SK-N-SH treated with all-trans-retinoic acid at 6 μM for 48 hours (cell line): ENCODE measurements around the gene MT1HL1.

Experiments
- ARNTL ChIP-seq: fragments of 450-650 bp; formaldehyde crosslinking; IDR thresholded peaks from 2 replicates; pipeline ENCODE4 v1.5.0; 2020; ENCODE audit warnings: low read depth, mild to moderate bottlenecking, moderate library complexity, borderline replicate concordance
- BACH2 ChIP-seq: fragments of 250-450 bp; sonication (Bioruptor Pico); IDR thresholded peaks from 2 replicates; pipeline ENCODE4 v1.9.0; 2021; ENCODE audit warnings: mild to moderate bottlenecking, borderline replicate concordance
- ZNF8 ChIP-seq: fragments of 450-650 bp; formaldehyde crosslinking; IDR thresholded peaks from 2 replicates; pipeline ENCODE4 v1.5.0; 2020; ENCODE audit warnings: mild to moderate bottlenecking, moderate library complexity
- TF ChIP-seq, protein P1 (sequence below): fragments of 250-450 bp; sonication (Bioruptor Pico); IDR thresholded peaks from 2 replicates; pipeline ENCODE4 v1.5.1; 2020; ENCODE audit warnings: low read depth, mild to moderate bottlenecking, moderate library complexity

DNA sequence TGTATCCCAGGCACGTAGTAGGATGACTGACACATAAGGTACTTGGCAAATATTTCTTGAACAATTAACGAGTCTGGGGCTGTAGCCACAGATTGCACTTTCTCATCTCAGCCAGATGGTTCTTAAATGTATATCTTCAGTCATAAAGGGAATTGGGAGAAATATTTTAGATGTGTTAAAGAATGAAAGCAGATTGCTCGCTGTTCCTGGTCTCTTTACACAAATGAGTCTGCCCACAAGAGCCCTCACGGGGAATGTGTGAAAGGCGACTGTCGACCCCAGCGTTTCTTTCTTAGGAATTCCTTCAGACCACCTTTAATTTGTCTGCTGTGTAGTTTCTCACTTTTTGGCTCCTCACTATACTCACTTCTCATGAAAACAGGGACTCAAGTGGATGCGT, 725 bp downstream of the MT1HL1 start:
- TF ChIP-seq, protein P1, sequence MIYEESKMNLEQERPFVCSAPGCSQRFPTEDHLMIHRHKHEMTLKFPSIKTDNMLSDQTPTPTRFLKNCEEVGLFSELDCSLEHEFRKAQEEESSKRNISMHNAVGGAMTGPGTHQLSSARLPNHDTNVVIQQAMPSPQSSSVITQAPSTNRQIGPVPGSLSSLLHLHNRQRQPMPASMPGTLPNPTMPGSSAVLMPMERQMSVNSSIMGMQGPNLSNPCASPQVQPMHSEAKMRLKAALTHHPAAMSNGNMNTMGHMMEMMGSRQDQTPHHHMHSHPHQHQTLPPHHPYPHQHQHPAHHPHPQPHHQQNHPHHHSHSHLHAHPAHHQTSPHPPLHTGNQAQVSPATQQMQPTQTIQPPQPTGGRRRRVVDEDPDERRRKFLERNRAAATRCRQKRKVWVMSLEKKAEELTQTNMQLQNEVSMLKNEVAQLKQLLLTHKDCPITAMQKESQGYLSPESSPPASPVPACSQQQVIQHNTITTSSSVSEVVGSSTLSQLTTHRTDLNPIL (CRISPR knock-in tag), result no peak
- TF ChIP-seq ARNTL (CRISPR knock-in tag) (no peak), BACH2 (CRISPR knock-in tag) (no peak), ZNF8 (no peak)
